ENCODE data around the gene TSHZ1.

Gene TSHZ1

GRCh38 chr18:75235896-75236295, 25.3 kb downstream of the TSHZ1 start:
- TF ChIP-seq CTCF (conservative IDR thresholded peaks at IDR 0.05; ENCODE audit: low read depth, low read length), result no peak
- DNase-seq (ENCODE audit: low read depth), result no peak
- no peak overlapping the region for H3K4me3 ChIP-seq (ENCODE audit: low read depth, low read length)

- H3K4me3 ChIP-seq (ENCODE audit: low read depth, low read length), result no peak overlapping the region
- no peak for DNase-seq (ENCODE audit: low read depth)
- TF ChIP-seq CTCF (conservative IDR thresholded peaks at IDR 0.05; ENCODE audit: low read depth, low read length), result no peak
Measured at GRCh38 chr18:75238100-75238499, 27.5 kb downstream of the TSHZ1 start.

- no peak for TF ChIP-seq CTCF (conservative IDR thresholded peaks at IDR 0.05; ENCODE audit: low read depth, low read length)
- no peak overlapping the region for H3K4me3 ChIP-seq (ENCODE audit: low read depth, low read length)
- no peak for DNase-seq (ENCODE audit: low read depth)
Measured at GRCh38 chr18:75238786-75239185, 28.2 kb downstream of the TSHZ1 start.

- DNase-seq (ENCODE audit: low read depth), result no peak
- no peak for TF ChIP-seq CTCF (conservative IDR thresholded peaks at IDR 0.05; ENCODE audit: low read depth, low read length)
- no peak overlapping the region for H3K4me3 ChIP-seq (ENCODE audit: low read depth, low read length)
Measured at GRCh38 chr18:75240433-75240832, 29.8 kb downstream of the TSHZ1 start.

GRCh38 chr18:75241705-75242104, 31.1 kb downstream of the TSHZ1 start:
- DNase-seq (ENCODE audit: low read depth), result no peak
- H3K4me3 ChIP-seq (ENCODE audit: low read depth, low read length), result no peak overlapping the region
- TF ChIP-seq CTCF (conservative IDR thresholded peaks at IDR 0.05; ENCODE audit: low read depth, low read length), result no peak

- H3K4me3 ChIP-seq (ENCODE audit: low read depth, low read length), result no peak overlapping the region
- TF ChIP-seq CTCF (conservative IDR thresholded peaks at IDR 0.05; ENCODE audit: low read depth, low read length), result no peak
- no peak for DNase-seq (ENCODE audit: low read depth)
Measured at GRCh38 chr18:75244351-75245313, 34.0 kb downstream of the TSHZ1 start.

Measured in choroid plexus epithelial cell (primary cell).